HG03442 (cell line): ENCODE data around the gene DKKL1.

Experiments used
- ATAC-seq: cut with Tn5 transposase; IDR thresholded peaks from one replicate; pipeline ENCODE4 v1.9.1; 2021; ENCODE audit warnings: mild to moderate bottlenecking, moderate library complexity; ENCODE audit not compliant: unreplicated experiment

Gene DKKL1

DNA sequence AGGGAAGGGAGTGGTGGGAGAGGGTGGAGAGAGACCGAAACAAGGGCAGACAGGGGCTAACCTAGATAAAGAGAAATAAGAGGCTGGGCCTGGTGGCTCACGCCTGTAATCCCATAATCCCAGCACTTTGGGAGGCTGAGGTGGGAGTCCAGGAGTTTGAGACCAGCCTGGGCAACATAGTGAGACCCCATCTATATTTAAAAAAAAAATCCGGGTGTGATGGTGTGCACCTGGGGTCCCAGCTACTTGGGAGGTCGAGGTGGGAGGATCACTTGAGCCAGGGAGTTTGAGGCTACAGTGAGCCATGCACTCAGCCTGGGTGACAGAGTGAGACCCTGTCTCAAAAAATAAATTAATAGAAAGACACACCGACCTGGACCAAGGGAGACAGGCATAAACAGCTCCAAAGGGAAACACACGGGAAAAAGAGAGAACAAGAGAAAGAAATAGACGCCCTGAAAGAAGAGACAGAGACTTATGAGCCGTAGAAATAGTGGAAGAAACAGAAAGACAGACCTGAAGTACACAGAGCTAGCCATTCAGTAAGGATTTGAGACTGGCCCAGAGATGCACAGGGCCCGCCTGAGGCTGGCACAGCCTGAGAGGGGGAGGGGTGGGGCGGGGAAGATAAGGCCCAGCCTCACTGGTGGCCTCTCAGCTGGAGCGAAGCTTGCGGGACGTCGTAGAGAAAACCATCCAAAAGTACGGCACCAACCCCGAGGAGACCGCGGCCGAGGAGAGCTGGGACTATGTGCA is 26.2 kb upstream of the DKKL1 start:
- no peak for ATAC-seq

GRCh38 chr19:49338023-49338677 is 25.5 kb upstream of the DKKL1 start:
- ATAC-seq = no peak

GRCh38 chr19:49338691-49339300 is 24.9 kb upstream of the DKKL1 start:
- no peak for ATAC-seq

- ATAC-seq = no peak
Measured at GRCh38 chr19:49339301-49340068, 24.2 kb upstream of the DKKL1 start.

- ATAC-seq = peak; percentile 66
Measured at GRCh38 chr19:49340069-49340864, 23.4 kb upstream of the DKKL1 start.

GRCh38 chr19:49340865-49341718 is 22.6 kb upstream of the DKKL1 start:
- no peak for ATAC-seq

DNA sequence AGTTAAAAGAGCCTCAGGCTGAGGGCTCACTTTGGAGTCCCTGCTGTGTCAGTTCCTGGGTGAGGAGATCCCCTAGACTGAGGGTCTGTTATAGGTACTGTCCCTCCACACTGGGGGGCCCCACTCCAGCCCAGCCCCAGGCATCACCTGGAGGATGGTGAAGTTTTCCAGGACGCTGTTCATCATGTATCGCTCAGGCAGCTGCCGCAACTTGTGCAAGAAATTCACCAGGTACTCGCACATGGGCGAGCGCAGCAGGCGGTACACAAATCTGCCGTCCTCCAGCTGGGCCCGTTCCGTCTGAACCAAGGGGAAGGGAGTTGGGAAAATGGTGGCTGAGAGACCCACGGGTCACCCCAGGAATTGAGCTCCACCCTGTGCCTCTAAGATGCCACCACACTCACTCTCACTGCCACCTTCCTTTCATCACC is 21.4 kb upstream of the DKKL1 start:
- no peak for ATAC-seq

- ATAC-seq = no peak
Measured at GRCh38 chr19:49343123-49343522, 20.6 kb upstream of the DKKL1 start.

GRCh38 chr19:49344505-49345423 is 18.9 kb upstream of the DKKL1 start:
- no peak for ATAC-seq

GRCh38 chr19:49347191-49347590 is 16.5 kb upstream of the DKKL1 start:
- ATAC-seq = no peak

- no peak for ATAC-seq
Measured at GRCh38 chr19:49347835-49348234, 15.8 kb upstream of the DKKL1 start.

GRCh38 chr19:49348305-49349189 is 15.1 kb upstream of the DKKL1 start:
- ATAC-seq = no peak

DNA sequence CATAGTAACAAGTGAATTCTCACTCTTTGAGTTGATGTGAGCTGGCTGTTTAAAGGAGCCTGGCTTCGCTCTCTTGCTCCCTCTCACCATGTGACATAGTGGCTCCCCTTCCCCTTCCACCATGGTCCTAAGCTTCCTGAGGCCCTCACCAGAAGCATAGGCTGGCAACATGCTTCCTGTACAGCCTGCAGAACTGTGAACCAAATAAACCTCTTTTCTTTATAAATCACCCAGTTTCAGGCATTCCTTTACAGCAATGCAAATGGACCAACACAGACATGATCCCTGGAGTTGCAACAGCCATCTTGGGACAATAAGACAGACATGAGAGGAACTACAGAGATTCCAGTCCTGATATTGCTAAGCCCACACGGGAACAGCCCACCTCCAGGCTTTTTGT is 14.1 kb upstream of the DKKL1 start:
- ATAC-seq = no peak

DNA sequence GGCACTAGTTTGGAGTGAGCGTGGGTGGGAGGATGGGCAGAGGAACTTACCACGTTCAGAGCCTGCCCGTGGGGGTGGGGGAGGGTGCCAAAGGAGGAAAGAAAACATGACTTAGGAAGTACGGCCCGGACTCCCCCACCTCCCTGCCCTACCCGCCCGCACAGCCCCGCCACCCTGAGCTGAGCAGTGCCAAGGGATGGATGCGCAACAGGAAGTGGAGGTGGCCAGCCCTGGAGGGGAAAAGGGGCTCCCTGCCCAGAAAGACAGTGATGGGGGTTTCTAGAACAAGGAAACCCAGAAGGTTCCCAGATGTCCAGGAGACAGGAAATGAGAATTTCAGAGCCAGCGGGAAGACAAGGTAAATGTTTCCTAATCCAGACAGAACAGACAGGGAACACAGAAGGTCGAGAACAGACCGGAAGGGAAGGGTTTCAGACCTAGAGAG is 7.7 kb upstream of the DKKL1 start:
- ATAC-seq = no peak

GRCh38 chr19:49356382-49356781 is 7.3 kb upstream of the DKKL1 start:
- ATAC-seq = no peak

DNA sequence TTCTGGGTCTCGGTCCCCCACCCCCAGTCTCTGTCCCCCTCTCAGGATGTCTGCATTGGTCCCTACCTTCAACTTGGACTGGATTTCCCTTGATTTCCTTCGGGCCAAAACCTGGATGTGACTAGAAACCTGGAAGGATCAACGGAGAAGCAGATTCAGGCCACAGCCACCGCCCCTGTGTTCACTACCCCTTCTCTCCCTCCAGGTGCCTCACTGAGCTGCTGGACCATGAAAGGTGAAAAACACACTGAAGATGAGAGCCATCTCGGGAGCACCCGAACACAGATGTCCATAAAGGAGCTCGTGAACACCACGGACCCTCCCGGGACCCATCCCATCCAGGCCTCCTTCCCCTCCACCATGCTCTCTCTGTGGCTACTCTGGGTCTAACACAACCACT is 6.5 kb upstream of the DKKL1 start:
- no peak for ATAC-seq
